Spleen (tissue), 11 donors: ENCODE measurements around the gene NCK2. TPM values are rescaled to one million over a fixed set of nuclear protein-coding genes. Genes with fewer than 3 reads are reported as not detected.

Experiments
- DNase-seq: peaks from one replicate; pipeline ENCODE4 v3.0.0-alpha.2; 2020
- H3K27ac ChIP-seq, 8 donors: fragments of 200-600 bp; sonication (generic) in 7 of 8; 1 replicate in 4 of 8; 2 replicates in 4 of 8; pipeline versions ENCODE4 v1.5.0 to v1.8.0; 2016 to 2021; ENCODE audit warnings: inconsistent platforms in 4 of 8, mild to moderate bottlenecking in 4 of 8, moderate library complexity in 1 of 8
- H3K27me3 ChIP-seq, 7 donors: fragments of 200-600 bp; sonication (generic) in 6 of 7; replicated peaks in 1 of 7; 1 replicate in 4 of 7; 2 replicates in 3 of 7; pipeline versions ENCODE4 v1.5.0 to v1.8.0; 2016 to 2021; ENCODE audit warnings: inconsistent platforms in 3 of 7, mild to moderate bottlenecking in 1 of 7
- H3K36me3 ChIP-seq, 6 donors: fragments of 200-600 bp; sonication (generic) in 5 of 6; 1 replicate in 4 of 6; 2 replicates in 2 of 6; pipeline versions ENCODE4 v1.5.0 to v1.8.0; 2016 to 2021; ENCODE audit warnings: inconsistent platforms in 2 of 6
- H3K4me1 ChIP-seq, 6 donors: fragments of 200-600 bp; sonication (generic) in 5 of 6; 1 replicate in 3 of 6; 2 replicates in 3 of 6; pipeline versions ENCODE4 v1.5.0 to v1.8.0; 2016 to 2021; ENCODE audit warnings: inconsistent platforms in 3 of 6
- H3K4me3 ChIP-seq, 8 donors: fragments of 200-600 bp; sonication (generic) in 7 of 8; 1 replicate in 4 of 8; 2 replicates in 4 of 8; pipeline versions ENCODE4 v1.5.0 to v1.8.0; 2016 to 2021; ENCODE audit warnings: inconsistent platforms in 4 of 8, mild to moderate bottlenecking in 4 of 8, moderate library complexity in 2 of 8
- H3K9me3 ChIP-seq, 8 donors: fragments of 200-600 bp; sonication (generic) in 7 of 8; 1 replicate in 4 of 8; 2 replicates in 4 of 8; pipeline versions ENCODE4 v1.5.0 to v1.8.0; 2016 to 2021; ENCODE audit warnings: inconsistent platforms in 4 of 8
- POLR2A ChIP-seq, 3 donors: fragments of 450-650 bp; IDR thresholded peaks; one replicate each; pipeline ENCODE4 v1.5.1; 2017; ENCODE audit warnings: antibody characterized with exemption in 3 of 3, mild to moderate bottlenecking in 1 of 3
- POLR2AphosphoS5 ChIP-seq, 3 donors: sonication (generic); formaldehyde crosslinking; IDR thresholded peaks; one replicate each; pipeline ENCODE4 v1.5.1; 2017; ENCODE audit warnings: antibody characterized with exemption in 3 of 3
- WGBS, 5 donors: extraction: QIAGEN DNeasy Blood & Tissue Kit in 3 of 5; methylation state at CpG; one replicate each; pipeline versions ENCODE4 v1.1.5 to v1.1.7; 2013 to 2018; 5-methylcytosine and 5-hydroxymethylcytosine counted together
- intact Hi-C: fragments of 100-400 bp; cut with DNase I; formaldehyde crosslinking; loops from one replicate; pipeline ENCODE4 v1.15.0; 2023; ENCODE audit warnings: low total_unique reads
- polyA plus RNA-seq, 3 donors: library from polyadenylated mRNA; stranded (reverse); fragments of 200-250 nt; gene quantifications; one replicate each; pipeline ENCODE4 v1.2.1, GENCODE V29; 2013
- total RNA-seq, 7 donors: library from RNA; depleted of rRNA in 3 of 7; stranded (reverse); fragments of >200 nt in 3 of 7; fragmentation: NEBNext Ultra II Directional in 4 of 7; extraction: Animal tissue kit (Norgen Biotek cat#: 25700) in 4 of 7; gene quantifications; one replicate each; pipeline versions ENCODE4 v1.1.0 to v1.2.1, GENCODE V29; 2016 to 2021
- TF ChIP-seq, protein P1 (sequence below), 11 experiments: fragments of 200-600 bp in 7 of 11; fragments of 450-650 bp in 4 of 11; sonication (generic) in 4 of 11; IDR thresholded peaks in 8 of 11; conservative IDR thresholded peaks in 3 of 11; 1 replicate in 7 of 11; 2 replicates in 4 of 11; pipeline versions ENCODE4 v1.4.0 to v1.8.0; 2016 to 2021; ENCODE audit warnings: antibody characterized with exemption in 11 of 11, inconsistent platforms in 4 of 11, mild to moderate bottlenecking in 1 of 11
- donor health status: healthy with polysubstance abuse.
- donor health status: DM: no; HTN: no; CAD: no; lungs with moderate emphysema.
- donor health status: DM: no; HTN: no; CAD: no.
- donor health status: Bipolar disorder and iron deficiency.
- donor health status: healthy.
- donor health status: DM: no; HTN: no; CAD: no.
- donor health status: DM: yes; HTN: yes; CAD: no.

The NCK2 gene
- total and polyA plus RNA-seq, 10 donors = 21.5 to 106 (median 62.6) TPM

DNA sequence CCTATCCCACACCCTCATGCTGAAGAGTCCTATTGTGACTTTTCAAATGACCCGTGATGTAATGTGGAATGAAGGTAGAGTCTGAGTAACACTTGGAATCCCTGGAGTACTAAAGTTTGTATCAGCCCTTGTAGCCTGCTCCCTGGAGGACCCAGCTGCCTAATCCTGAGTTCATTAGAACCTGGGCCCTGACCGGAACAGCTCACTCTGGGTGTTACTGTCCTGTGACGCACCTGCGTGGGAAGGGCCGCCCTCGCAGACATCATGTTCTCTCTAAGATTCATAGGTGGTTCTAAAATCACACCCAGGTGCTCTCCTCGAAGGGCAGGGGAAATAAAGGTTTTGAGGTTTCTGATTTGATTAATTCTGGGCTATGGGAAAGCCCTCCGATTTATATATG, 62.3 kb downstream of the NCK2 start:
- no peak overlapping the region for H3K4me3 ChIP-seq
- peaks cover 38 to 97% (median 91%) of the 10 kb centered on the region in 6 donors for H3K4me1 ChIP-seq
- H3K36me3 ChIP-seq = peaks cover 0 to 3% (median 0%) of the 10 kb centered on the region in 6 donors
- no peaks in the 10 kb centered on the region for H3K9me3 ChIP-seq
- intact Hi-C loops = no loop called here
- no peaks in the 10 kb centered on the region for H3K27me3 ChIP-seq
- 79 to 89% (median 85%) methylated on average over 7 to 8 of the region's 8 CpGs for WGBS, 5 donors
- no peak for DNase-seq
- no peak for TF ChIP-seq POLR2A (IDR thresholded peaks at IDR 0.05)
- peak in 2 of 3 donors; percentile 18 to 24 for TF ChIP-seq POLR2AphosphoS5 (IDR thresholded peaks at IDR 0.05)
- peak overlapping the region in 4 of 8 donors; percentile 4 to 47 (median 24) for H3K27ac ChIP-seq

DNA sequence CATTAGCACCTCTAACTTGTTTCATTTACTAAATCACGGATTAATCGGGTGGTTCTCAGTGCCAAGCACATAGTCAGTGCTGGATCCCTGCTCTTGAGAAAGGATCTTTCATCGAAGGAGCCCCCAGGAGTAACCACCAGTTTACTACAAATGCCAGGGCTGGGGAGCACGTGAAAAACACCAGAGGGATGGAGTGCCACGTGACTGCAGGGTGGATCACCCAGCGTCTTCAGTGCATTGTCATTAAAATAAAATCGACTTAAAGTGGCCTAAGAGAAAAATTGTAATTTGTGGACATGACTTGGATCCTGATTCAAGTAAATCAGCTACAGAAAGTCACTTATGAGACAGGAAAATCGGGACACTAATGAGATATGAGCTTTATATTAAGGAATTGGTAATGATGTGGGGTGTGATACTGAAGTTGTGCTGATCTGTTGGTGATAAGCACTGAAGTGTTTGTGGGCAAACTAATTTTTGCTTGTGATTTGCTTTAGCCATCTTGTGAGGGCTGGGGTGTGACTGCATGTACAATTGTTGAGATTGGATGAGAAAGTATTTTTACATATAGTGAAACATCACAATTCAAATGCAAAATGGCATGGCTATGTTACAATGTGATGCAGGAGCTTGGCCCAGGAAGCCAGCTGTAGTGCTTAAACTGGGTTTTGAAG, 63.8 kb downstream of the NCK2 start:
- no peak for TF ChIP-seq POLR2AphosphoS5 (IDR thresholded peaks at IDR 0.05)
- TF ChIP-seq POLR2A (IDR thresholded peaks at IDR 0.05) = no peak
- TF ChIP-seq, protein P1, sequence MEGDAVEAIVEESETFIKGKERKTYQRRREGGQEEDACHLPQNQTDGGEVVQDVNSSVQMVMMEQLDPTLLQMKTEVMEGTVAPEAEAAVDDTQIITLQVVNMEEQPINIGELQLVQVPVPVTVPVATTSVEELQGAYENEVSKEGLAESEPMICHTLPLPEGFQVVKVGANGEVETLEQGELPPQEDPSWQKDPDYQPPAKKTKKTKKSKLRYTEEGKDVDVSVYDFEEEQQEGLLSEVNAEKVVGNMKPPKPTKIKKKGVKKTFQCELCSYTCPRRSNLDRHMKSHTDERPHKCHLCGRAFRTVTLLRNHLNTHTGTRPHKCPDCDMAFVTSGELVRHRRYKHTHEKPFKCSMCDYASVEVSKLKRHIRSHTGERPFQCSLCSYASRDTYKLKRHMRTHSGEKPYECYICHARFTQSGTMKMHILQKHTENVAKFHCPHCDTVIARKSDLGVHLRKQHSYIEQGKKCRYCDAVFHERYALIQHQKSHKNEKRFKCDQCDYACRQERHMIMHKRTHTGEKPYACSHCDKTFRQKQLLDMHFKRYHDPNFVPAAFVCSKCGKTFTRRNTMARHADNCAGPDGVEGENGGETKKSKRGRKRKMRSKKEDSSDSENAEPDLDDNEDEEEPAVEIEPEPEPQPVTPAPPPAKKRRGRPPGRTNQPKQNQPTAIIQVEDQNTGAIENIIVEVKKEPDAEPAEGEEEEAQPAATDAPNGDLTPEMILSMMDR (IDR thresholded peaks at IDR 0.05 in 8 of 11, conservative IDR thresholded peaks at IDR 0.05 in 3 of 11) = no peak
- DNase-seq = no peak
- no peaks in the 10 kb centered on the region for H3K9me3 ChIP-seq
- H3K27ac ChIP-seq = peak overlapping the region in 4 of 8 donors; percentile 6 to 54 (median 22)
- H3K36me3 ChIP-seq = peaks cover 0 to 3% (median 0%) of the 10 kb centered on the region in 6 donors
- H3K27me3 ChIP-seq = no peaks in the 10 kb centered on the region
- H3K4me1 ChIP-seq = peaks cover 23 to 97% (median 86%) of the 10 kb centered on the region in 6 donors
- intact Hi-C loops = no loop called here
- WGBS, 5 donors = 78 to 90% (median 87%) methylated on average over 8 of the region's 8 CpGs
- no peak overlapping the region for H3K4me3 ChIP-seq

DNA sequence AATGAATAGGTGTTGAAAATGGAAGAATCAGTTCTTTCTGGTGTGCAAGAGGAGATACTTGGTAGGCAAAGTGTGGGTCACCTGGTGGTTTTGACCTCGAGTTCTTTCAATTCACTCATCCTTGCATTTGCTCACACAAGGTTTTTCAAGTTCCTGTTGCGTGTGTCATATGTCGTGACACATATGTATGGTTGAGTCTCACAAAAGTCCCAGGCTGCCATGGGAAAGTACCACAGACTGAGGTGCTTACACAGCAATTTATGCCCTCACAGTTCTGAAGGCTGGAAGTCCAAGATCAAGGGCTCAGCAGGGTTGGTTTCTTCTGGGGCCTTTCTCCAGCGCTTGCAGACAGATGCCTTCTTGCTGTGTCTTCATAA, 64.4 kb downstream of the NCK2 start:
- TF ChIP-seq, protein P1 (IDR thresholded peaks at IDR 0.05 in 8 of 11, conservative IDR thresholded peaks at IDR 0.05 in 3 of 11) = no peak
- TF ChIP-seq POLR2AphosphoS5 (IDR thresholded peaks at IDR 0.05) = no peak
- TF ChIP-seq POLR2A (IDR thresholded peaks at IDR 0.05) = no peak
- no peak for DNase-seq
- Histone ChIP-seq H3K4me3 (no peak overlapping the region), H3K27ac (peak overlapping the region in 3 of 8 donors; percentile 6 to 54 (median 32)), H3K27me3 (no peaks in the 10 kb centered on the region), H3K4me1 (peaks cover 18 to 97% (median 82%) of the 10 kb centered on the region in 6 donors), H3K36me3 (peaks cover 0 to 3% (median 0%) of the 10 kb centered on the region in 6 donors), H3K9me3 (no peaks in the 10 kb centered on the region)
- intact Hi-C loops = no loop called here
- WGBS, 5 donors = 58 to 69% (median 62%) methylated on average over 4 of the region's 4 CpGs

DNA sequence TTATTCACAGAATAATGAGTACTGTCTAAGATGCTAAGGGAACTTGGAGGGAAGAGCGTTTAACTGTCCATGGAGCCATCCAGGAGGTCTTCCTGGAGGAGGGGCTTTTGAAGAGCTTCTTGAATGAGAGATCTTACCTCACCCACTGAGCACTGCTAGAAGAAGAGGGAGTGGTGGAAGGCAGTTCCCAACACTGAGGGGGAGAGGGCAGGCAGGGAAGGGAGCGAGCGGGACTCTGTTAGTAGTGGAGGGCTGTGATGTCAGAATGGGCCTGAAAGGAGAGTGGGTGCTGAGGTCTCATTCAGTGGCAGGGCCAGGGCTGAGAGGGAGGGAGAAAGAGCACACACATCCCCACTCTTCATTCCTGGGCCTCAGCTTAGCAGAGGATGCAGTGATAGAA, 65.0 kb downstream of the NCK2 start:
- no peak for DNase-seq
- Histone ChIP-seq H3K4me3 (no peak overlapping the region), H3K4me1 (peaks cover 15 to 97% (median 80%) of the 10 kb centered on the region in 6 donors), H3K27me3 (no peaks in the 10 kb centered on the region), H3K27ac (peak overlapping the region in 3 of 8 donors; percentile 6 to 54 (median 13)), H3K36me3 (peaks cover 0 to 3% (median 0%) of the 10 kb centered on the region in 6 donors), H3K9me3 (no peaks in the 10 kb centered on the region)
- intact Hi-C loops = no loop called here
- TF ChIP-seq POLR2AphosphoS5 (IDR thresholded peaks at IDR 0.05) (no peak), POLR2A (IDR thresholded peaks at IDR 0.05) (no peak)
- TF ChIP-seq, protein P1 (IDR thresholded peaks at IDR 0.05 in 8 of 11, conservative IDR thresholded peaks at IDR 0.05 in 3 of 11) = no peak
- 85 to 94% (median 90%) methylated on average over 3 of the region's 3 CpGs for WGBS, 5 donors
